ENCODE measurements around the gene FIP1L1.
"Not testable (repeated sequence)": the region's sequence is repeated elsewhere in the genome, so short reads cannot be mapped to it uniquely, and the experiment has no call there.

Gene FIP1L1

GRCh38 chr4:53380221-53380620 lies 2.8 kb downstream of the FIP1L1 start:
- DNase-seq: no peak

- DNase-seq: not testable (repeated sequence)
Observed at GRCh38 chr4:53409479-53409878, 32.0 kb downstream of the FIP1L1 start.

GRCh38 chr4:53419208-53419607 lies 41.8 kb downstream of the FIP1L1 start:
- DNase-seq: no peak

- no peak for DNase-seq
Observed at GRCh38 chr4:53421791-53422190, 44.4 kb downstream of the FIP1L1 start.

GRCh38 chr4:53422367-53422766 lies 44.9 kb downstream of the FIP1L1 start:
- no peak for DNase-seq

- no peak for DNase-seq
Observed at GRCh38 chr4:53424280-53424679, 46.8 kb downstream of the FIP1L1 start.

- DNase-seq: no peak
Observed at GRCh38 chr4:53427366-53427765, 49.9 kb downstream of the FIP1L1 start.

- DNase-seq: no peak
Observed at GRCh38 chr4:53431052-53431451, 53.6 kb downstream of the FIP1L1 start.

GRCh38 chr4:53432528-53433424 lies 55.3 kb downstream of the FIP1L1 start:
- DNase-seq: no peak

GRCh38 chr4:53436251-53436650 lies 58.8 kb downstream of the FIP1L1 start:
- no peak for DNase-seq

- no peak for DNase-seq
Observed at GRCh38 chr4:53441564-53441963, 64.1 kb downstream of the FIP1L1 start.

- no peak for DNase-seq
Observed at GRCh38 chr4:53444954-53445353, 67.5 kb downstream of the FIP1L1 start.

GRCh38 chr4:53450773-53451172 lies 73.3 kb downstream of the FIP1L1 start:
- DNase-seq: no peak

GRCh38 chr4:53453385-53453784 lies 75.9 kb downstream of the FIP1L1 start:
- no peak for DNase-seq

GRCh38 chr4:53455766-53456165 lies 78.3 kb downstream of the FIP1L1 start:
- peak; percentile 55 for DNase-seq

GRCh38 chr4:53456178-53456577 lies 78.7 kb downstream of the FIP1L1 start:
- no peak for DNase-seq

- peak; percentile 18 for DNase-seq
Observed at GRCh38 chr4:53459548-53459947, 82.1 kb downstream of the FIP1L1 start.

GRCh38 chr4:53461244-53461643 lies 83.8 kb downstream of the FIP1L1 start:
- no peak for DNase-seq

- no peak for DNase-seq
Observed at GRCh38 chr4:53463340-53463739, 85.9 kb downstream of the FIP1L1 start.

- DNase-seq: no peak
Observed at GRCh38 chr4:53465281-53465680, 87.8 kb downstream of the FIP1L1 start.

- DNase-seq: no peak
Observed at GRCh38 chr4:53465891-53466290, 88.5 kb downstream of the FIP1L1 start.

- not testable (repeated sequence) for DNase-seq
Observed at GRCh38 chr4:53466576-53466975, 89.1 kb downstream of the FIP1L1 start.

GRCh38 chr4:53476232-53477037 lies 99.0 kb downstream of the FIP1L1 start:
- DNase-seq: no peak

- DNase-seq: no peak
Observed at GRCh38 chr4:53477038-53477565, 99.7 kb downstream of the FIP1L1 start.
